Sigmoid colon (tissue), 7 donors: Measurements from ENCODE around the gene CPLX3. TPM values are rescaled to one million over a fixed set of nuclear protein-coding genes. Genes with fewer than 3 reads are reported as not detected.

Source experiments
- DNase-seq: peaks from one replicate; pipeline ENCODE4 v3.0.0-alpha.2; 2019
- H3K27ac ChIP-seq, 4 donors: fragments of 200-600 bp; sonication (generic); one replicate each; pipeline ENCODE4 v1.5.1; 2016 to 2019; ENCODE audit warnings: mild to moderate bottlenecking in 1 of 4
- H3K27me3 ChIP-seq, 3 donors: fragments of 200-600 bp; sonication (generic); one replicate each; pipeline ENCODE4 v1.5.1; 2019; ENCODE audit warnings: mild to moderate bottlenecking in 1 of 3
- H3K36me3 ChIP-seq, 4 donors: fragments of 200-600 bp; sonication (generic); one replicate each; pipeline ENCODE4 v1.5.1; 2016 to 2019
- H3K4me1 ChIP-seq, 4 donors: fragments of 200-600 bp; sonication (generic); one replicate each; pipeline ENCODE4 v1.5.1; 2017 to 2019
- H3K4me3 ChIP-seq, 4 donors: fragments of 200-600 bp; sonication (generic); one replicate each; pipeline ENCODE4 v1.5.1; 2017 to 2019; ENCODE audit warnings: mild to moderate bottlenecking in 2 of 4, moderate library complexity in 1 of 4
- H3K9me3 ChIP-seq, 4 donors: fragments of 200-600 bp in 3 of 4; sonication (generic) in 3 of 4; one replicate each; pipeline versions ENCODE4 v1.5.1 to v1.6.1; 2013 to 2019
- CTCF ChIP-seq, 4 experiments: fragments of 450-650 bp in 3 of 4; fragments of 200-600 bp in 1 of 4; IDR thresholded peaks; one replicate each; pipeline ENCODE4 v1.5.1; 2016 to 2019; ENCODE audit warnings: antibody characterized with exemption in 4 of 4, mild to moderate bottlenecking in 3 of 4, moderate library complexity in 2 of 4
- EP300 ChIP-seq, 4 donors: sonication (generic); formaldehyde crosslinking; IDR thresholded peaks; one replicate each; pipeline ENCODE4 v1.6.1; 2017; ENCODE audit warnings: antibody characterized with exemption in 4 of 4
- POLR2A ChIP-seq, 2 donors: fragments of 450-650 bp; IDR thresholded peaks; one replicate each; pipeline ENCODE4 v1.6.1; 2016; ENCODE audit warnings: antibody characterized with exemption in 2 of 2, mild to moderate bottlenecking in 2 of 2, moderate library complexity in 2 of 2
- POLR2AphosphoS5 ChIP-seq, 4 donors: sonication (generic); formaldehyde crosslinking; IDR thresholded peaks; one replicate each; pipeline ENCODE4 v1.6.1; 2017; ENCODE audit warnings: antibody characterized with exemption in 4 of 4
- WGBS, 2 donors: extraction: QIAGEN DNeasy Blood & Tissue Kit; methylation state at CpG; one replicate each; pipeline ENCODE4 v1.1.7; 2013; 5-methylcytosine and 5-hydroxymethylcytosine counted together
- intact Hi-C: fragments of 100-400 bp; cut with DNase I; formaldehyde crosslinking; loops from one replicate; pipeline ENCODE4 v1.15.1; 2023
- polyA plus RNA-seq, 3 donors: library from polyadenylated mRNA; stranded (reverse); fragments of 200-250 nt; gene quantifications; one replicate each; pipeline ENCODE4 v1.2.3, GENCODE V29; 2013
- total RNA-seq, 4 donors: library from RNA; depleted of rRNA; stranded (reverse); fragments of >200 nt; gene quantifications; one replicate each; pipeline ENCODE4 v1.1.0, GENCODE V29; 2016
- donor health status: healthy with polysubstance abuse.
- donor health status: Bipolar disorder and iron deficiency.
- donor health status: healthy.

Gene CPLX3
- total and polyA plus RNA-seq, 7 donors, result 0.28 to 0.41 TPM; not detected in 5

GRCh38 chr15:74799856-74800558 is 26.4 kb upstream of the CPLX3 start:
- H3K4me3 ChIP-seq, result no peak overlapping the region
- H3K27ac ChIP-seq, result no peak overlapping the region
- H3K9me3 ChIP-seq, result no peaks in the 10 kb centered on the region
- intact Hi-C loops, result loop anchor here (1.0 kb wide), 2 partner anchors 18 to 29 kb away; partner anchors contain the start of gene CSK
- 20 to 38% methylated on average over 18 of the region's 18 CpGs for WGBS, 2 donors
- H3K36me3 ChIP-seq, result peaks cover 0 to 48% (median 9%) of the 10 kb centered on the region in 4 donors
- peak; percentile 87 to 99 (median 93) for TF ChIP-seq CTCF (IDR thresholded peaks at IDR 0.05)
- no peak for TF ChIP-seq POLR2A (IDR thresholded peaks at IDR 0.05)
- peak; percentile 80 for DNase-seq
- H3K27me3 ChIP-seq, result no peaks in the 10 kb centered on the region
- peaks cover 0 to 9% (median 5%) of the 10 kb centered on the region in 4 donors for H3K4me1 ChIP-seq

GRCh38 chr15:74800559-74801094 is 25.8 kb upstream of the CPLX3 start:
- Histone ChIP-seq H3K27me3 (no peaks in the 10 kb centered on the region), H3K36me3 (peaks cover 0 to 48% (median 9%) of the 10 kb centered on the region in 4 donors), H3K4me3 (no peak overlapping the region), H3K27ac (no peak overlapping the region), H3K4me1 (peaks cover 0 to 9% (median 5%) of the 10 kb centered on the region in 4 donors), H3K9me3 (no peaks in the 10 kb centered on the region)
- TF ChIP-seq EP300 (IDR thresholded peaks at IDR 0.05) (no peak), POLR2A (IDR thresholded peaks at IDR 0.05) (no peak), POLR2AphosphoS5 (IDR thresholded peaks at IDR 0.05) (no peak), CTCF (IDR thresholded peaks at IDR 0.05) (no peak)
- 82 to 88% methylated on average over 20 of the region's 20 CpGs for WGBS, 2 donors
- no peak for DNase-seq
- intact Hi-C loops, result loop anchor here (1.0 kb wide), 2 partner anchors 18 to 29 kb away; partner anchors contain the start of gene CSK

- intact Hi-C loops, result no loop called here
- Histone ChIP-seq H3K27me3 (no peaks in the 10 kb centered on the region), H3K4me3 (no peak overlapping the region), H3K4me1 (peaks cover 0 to 9% (median 5%) of the 10 kb centered on the region in 4 donors), H3K27ac (no peak overlapping the region), H3K36me3 (peaks cover 0 to 48% (median 9%) of the 10 kb centered on the region in 4 donors), H3K9me3 (no peaks in the 10 kb centered on the region)
- no peak for TF ChIP-seq POLR2AphosphoS5 (IDR thresholded peaks at IDR 0.05)
- TF ChIP-seq EP300 (IDR thresholded peaks at IDR 0.05), result no peak
- TF ChIP-seq CTCF (IDR thresholded peaks at IDR 0.05), result no peak
- no peak for TF ChIP-seq POLR2A (IDR thresholded peaks at IDR 0.05)
- WGBS, 2 donors, result 88 to 90% methylated on average over 18 of the region's 18 CpGs
- no peak for DNase-seq
Measured at GRCh38 chr15:74801311-74801997, 25.0 kb upstream of the CPLX3 start.

DNA sequence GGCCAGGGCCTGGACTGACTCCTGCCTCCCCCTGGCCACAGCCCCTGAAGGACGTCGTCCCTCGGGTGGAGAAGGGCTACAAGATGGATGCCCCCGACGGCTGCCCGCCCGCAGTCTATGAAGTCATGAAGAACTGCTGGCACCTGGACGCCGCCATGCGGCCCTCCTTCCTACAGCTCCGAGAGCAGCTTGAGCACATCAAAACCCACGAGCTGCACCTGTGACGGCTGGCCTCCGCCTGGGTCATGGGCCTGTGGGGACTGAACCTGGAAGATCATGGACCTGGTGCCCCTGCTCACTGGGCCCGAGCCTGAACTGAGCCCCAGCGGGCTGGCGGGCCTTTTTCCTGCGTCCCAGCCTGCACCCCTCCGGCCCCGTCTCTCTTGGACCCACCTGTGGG is 24.1 kb upstream of the CPLX3 start:
- TF ChIP-seq EP300 (IDR thresholded peaks at IDR 0.05), result no peak
- no peak for TF ChIP-seq POLR2A (IDR thresholded peaks at IDR 0.05)
- no peak for TF ChIP-seq POLR2AphosphoS5 (IDR thresholded peaks at IDR 0.05)
- DNase-seq, result no peak
- 92 to 94% methylated on average over 20 of the region's 20 CpGs for WGBS, 2 donors
- H3K27ac ChIP-seq, result no peak overlapping the region
- no peak overlapping the region for H3K4me3 ChIP-seq
- H3K4me1 ChIP-seq, result peaks cover 0 to 9% (median 5%) of the 10 kb centered on the region in 4 donors
- H3K9me3 ChIP-seq, result no peaks in the 10 kb centered on the region
- intact Hi-C loops, result no loop called here
- peaks cover 0 to 48% (median 9%) of the 10 kb centered on the region in 4 donors for H3K36me3 ChIP-seq
- H3K27me3 ChIP-seq, result no peaks in the 10 kb centered on the region

GRCh38 chr15:74802862-74803447 is 23.5 kb upstream of the CPLX3 start:
- H3K4me1 ChIP-seq, result peaks cover 0 to 9% (median 5%) of the 10 kb centered on the region in 4 donors
- DNase-seq, result no peak
- intact Hi-C loops, result no loop called here
- H3K9me3 ChIP-seq, result no peaks in the 10 kb centered on the region
- no peak overlapping the region for H3K4me3 ChIP-seq
- TF ChIP-seq POLR2AphosphoS5 (IDR thresholded peaks at IDR 0.05) (no peak), CTCF (IDR thresholded peaks at IDR 0.05) (no peak), POLR2A (IDR thresholded peaks at IDR 0.05) (no peak), EP300 (IDR thresholded peaks at IDR 0.05) (no peak)
- peaks cover 0 to 48% (median 9%) of the 10 kb centered on the region in 4 donors for H3K36me3 ChIP-seq
- H3K27me3 ChIP-seq, result no peaks in the 10 kb centered on the region
- H3K27ac ChIP-seq, result no peak overlapping the region
- WGBS, 2 donors, result 88 to 92% methylated on average over 31 of the region's 31 CpGs
